Measurements from ENCODE around the gene NUMB. TPM values are rescaled to one million over a fixed set of nuclear protein-coding genes. Genes with fewer than 3 reads are reported as not detected.

The NUMB gene
- total and polyA plus RNA-seq, 2 of the 13 experiments (the other 11 are each of a cell fraction or from before 2014, with no cell fraction given): 20.3 to 71.1 TPM

GRCh38 chr14:73428353-73428824 lies 30.0 kb downstream of the NUMB start (continued):
- TF ChIP-seq, protein P1, sequence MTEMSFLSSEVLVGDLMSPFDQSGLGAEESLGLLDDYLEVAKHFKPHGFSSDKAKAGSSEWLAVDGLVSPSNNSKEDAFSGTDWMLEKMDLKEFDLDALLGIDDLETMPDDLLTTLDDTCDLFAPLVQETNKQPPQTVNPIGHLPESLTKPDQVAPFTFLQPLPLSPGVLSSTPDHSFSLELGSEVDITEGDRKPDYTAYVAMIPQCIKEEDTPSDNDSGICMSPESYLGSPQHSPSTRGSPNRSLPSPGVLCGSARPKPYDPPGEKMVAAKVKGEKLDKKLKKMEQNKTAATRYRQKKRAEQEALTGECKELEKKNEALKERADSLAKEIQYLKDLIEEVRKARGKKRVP (CRISPR knock-in tag; IDR thresholded peaks at IDR 0.05): no peak
- peak; percentile 86; the same call in 1 of the 2 replicates for TF ChIP-seq SALL1 (CRISPR knock-in tag; IDR thresholded peaks at IDR 0.05)
- no peak for TF ChIP-seq ZBTB42 (CRISPR knock-in tag; IDR thresholded peaks at IDR 0.05)
- no peak for TF ChIP-seq ZNF510 (CRISPR knock-in tag; IDR thresholded peaks at IDR 0.05; ENCODE audit: low read depth)
- no peak for TF ChIP-seq ZNF292 (CRISPR knock-in tag; IDR thresholded peaks at IDR 0.05; ENCODE audit: borderline replicate concordance, low read depth)
- no peak for TF ChIP-seq ZNF709 (CRISPR knock-in tag; IDR thresholded peaks at IDR 0.05)
- TF ChIP-seq, protein P2, sequence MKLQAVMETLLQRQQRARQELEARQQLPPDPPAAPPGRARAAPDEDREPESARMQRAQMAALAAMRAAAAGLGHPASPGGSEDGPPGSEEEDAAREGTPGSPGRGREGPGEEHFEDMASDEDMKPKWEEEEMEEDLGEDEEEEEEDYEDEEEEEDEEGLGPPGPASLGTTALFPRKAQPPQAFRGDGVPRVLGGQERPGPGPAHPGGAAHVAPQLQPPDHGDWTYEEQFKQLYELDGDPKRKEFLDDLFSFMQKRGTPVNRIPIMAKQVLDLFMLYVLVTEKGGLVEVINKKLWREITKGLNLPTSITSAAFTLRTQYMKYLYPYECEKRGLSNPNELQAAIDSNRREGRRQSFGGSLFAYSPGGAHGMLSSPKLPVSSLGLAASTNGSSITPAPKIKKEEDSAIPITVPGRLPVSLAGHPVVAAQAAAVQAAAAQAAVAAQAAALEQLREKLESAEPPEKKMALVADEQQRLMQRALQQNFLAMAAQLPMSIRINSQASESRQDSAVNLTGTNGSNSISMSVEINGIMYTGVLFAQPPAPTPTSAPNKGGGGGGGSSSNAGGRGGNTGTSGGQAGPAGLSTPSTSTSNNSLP (IDR thresholded peaks at IDR 0.05; ENCODE audit: low read depth, low read length): 0 out of 2 replicates have a peak, but pooled peaks have one; percentile 1
- no peak for TF ChIP-seq REPIN1 (CRISPR knock-in tag; IDR thresholded peaks at IDR 0.05; ENCODE audit: borderline replicate concordance, low read depth)
- TF ChIP-seq PLRG1 (conservative IDR thresholded peaks at IDR 0.05): no peak
- TF ChIP-seq KLF12 (CRISPR knock-in tag; IDR thresholded peaks at IDR 0.05; ENCODE audit: borderline replicate concordance): no peak
- TF ChIP-seq, protein P3, sequence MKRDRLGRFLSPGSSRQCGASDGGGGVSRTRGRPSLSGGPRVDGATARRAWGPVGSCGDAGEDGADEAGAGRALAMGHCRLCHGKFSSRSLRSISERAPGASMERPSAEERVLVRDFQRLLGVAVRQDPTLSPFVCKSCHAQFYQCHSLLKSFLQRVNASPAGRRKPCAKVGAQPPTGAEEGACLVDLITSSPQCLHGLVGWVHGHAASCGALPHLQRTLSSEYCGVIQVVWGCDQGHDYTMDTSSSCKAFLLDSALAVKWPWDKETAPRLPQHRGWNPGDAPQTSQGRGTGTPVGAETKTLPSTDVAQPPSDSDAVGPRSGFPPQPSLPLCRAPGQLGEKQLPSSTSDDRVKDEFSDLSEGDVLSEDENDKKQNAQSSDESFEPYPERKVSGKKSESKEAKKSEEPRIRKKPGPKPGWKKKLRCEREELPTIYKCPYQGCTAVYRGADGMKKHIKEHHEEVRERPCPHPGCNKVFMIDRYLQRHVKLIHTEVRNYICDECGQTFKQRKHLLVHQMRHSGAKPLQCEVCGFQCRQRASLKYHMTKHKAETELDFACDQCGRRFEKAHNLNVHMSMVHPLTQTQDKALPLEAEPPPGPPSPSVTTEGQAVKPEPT (CRISPR knock-in tag; IDR thresholded peaks at IDR 0.05; ENCODE audit: low read depth): no peak
- TF ChIP-seq ATRX (CRISPR knock-in tag; IDR thresholded peaks at IDR 0.05; ENCODE audit: borderline replicate concordance): no peak
- TF ChIP-seq, protein P4, sequence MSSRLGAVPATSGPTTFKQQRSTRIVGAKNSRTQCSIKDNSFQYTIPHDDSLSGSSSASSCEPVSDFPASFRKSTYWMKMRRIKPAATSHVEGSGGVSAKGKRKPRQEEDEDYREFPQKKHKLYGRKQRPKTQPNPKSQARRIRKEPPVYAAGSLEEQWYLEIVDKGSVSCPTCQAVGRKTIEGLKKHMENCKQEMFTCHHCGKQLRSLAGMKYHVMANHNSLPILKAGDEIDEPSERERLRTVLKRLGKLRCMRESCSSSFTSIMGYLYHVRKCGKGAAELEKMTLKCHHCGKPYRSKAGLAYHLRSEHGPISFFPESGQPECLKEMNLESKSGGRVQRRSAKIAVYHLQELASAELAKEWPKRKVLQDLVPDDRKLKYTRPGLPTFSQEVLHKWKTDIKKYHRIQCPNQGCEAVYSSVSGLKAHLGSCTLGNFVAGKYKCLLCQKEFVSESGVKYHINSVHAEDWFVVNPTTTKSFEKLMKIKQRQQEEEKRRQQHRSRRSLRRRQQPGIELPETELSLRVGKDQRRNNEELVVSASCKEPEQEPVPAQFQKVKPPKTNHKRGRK (CRISPR knock-in tag; IDR thresholded peaks at IDR 0.05): no peak
- no peak for TF ChIP-seq ZNF782 (CRISPR knock-in tag; IDR thresholded peaks at IDR 0.05; ENCODE audit: borderline replicate concordance)
- no peak for TF ChIP-seq MTA1 (CRISPR knock-in tag; IDR thresholded peaks at IDR 0.05; ENCODE audit: borderline replicate concordance)
- no peak; the same call in 1 of the 2 replicates for TF ChIP-seq BRCA1 (CRISPR knock-in tag; IDR thresholded peaks at IDR 0.05)
- TF ChIP-seq, protein P5, sequence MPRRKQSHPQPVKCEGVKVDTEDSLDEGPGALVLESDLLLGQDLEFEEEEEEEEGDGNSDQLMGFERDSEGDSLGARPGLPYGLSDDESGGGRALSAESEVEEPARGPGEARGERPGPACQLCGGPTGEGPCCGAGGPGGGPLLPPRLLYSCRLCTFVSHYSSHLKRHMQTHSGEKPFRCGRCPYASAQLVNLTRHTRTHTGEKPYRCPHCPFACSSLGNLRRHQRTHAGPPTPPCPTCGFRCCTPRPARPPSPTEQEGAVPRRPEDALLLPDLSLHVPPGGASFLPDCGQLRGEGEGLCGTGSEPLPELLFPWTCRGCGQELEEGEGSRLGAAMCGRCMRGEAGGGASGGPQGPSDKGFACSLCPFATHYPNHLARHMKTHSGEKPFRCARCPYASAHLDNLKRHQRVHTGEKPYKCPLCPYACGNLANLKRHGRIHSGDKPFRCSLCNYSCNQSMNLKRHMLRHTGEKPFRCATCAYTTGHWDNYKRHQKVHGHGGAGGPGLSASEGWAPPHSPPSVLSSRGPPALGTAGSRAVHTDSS (CRISPR knock-in tag; conservative IDR thresholded peaks at IDR 0.05): no peak
- no peak for TF ChIP-seq ZBTB39 (CRISPR knock-in tag; IDR thresholded peaks at IDR 0.05)
- TF ChIP-seq JARID2 (CRISPR knock-in tag; IDR thresholded peaks at IDR 0.05; ENCODE audit: insufficient replicate concordance): no peak
- no peak for TF ChIP-seq ZNF562 (CRISPR knock-in tag; IDR thresholded peaks at IDR 0.05; ENCODE audit: borderline replicate concordance)
